ENCODE data around the gene CDKAL1. TPM values are rescaled to one million over a fixed set of nuclear protein-coding genes. Genes with fewer than 3 reads are reported as not detected.

Gene CDKAL1
- total and polyA plus RNA-seq, 9 of the 15 experiments (the other 6 are each of a cell fraction or from before 2014, with no cell fraction given): 11.2 to 36.3 (median 20.1) TPM

GRCh38 chr6:20876036-20876435 is 341.8 kb downstream of the CDKAL1 start (continued):
- no peak for TF ChIP-seq STAT6 (CRISPR knock-in tag; IDR thresholded peaks at IDR 0.05)
- TF ChIP-seq THRAP3 (IDR thresholded peaks at IDR 0.05; ENCODE audit: borderline replicate concordance): no peak
- TF ChIP-seq ZNF274 (IDR thresholded peaks at IDR 0.05; ENCODE audit: borderline replicate concordance, low read depth, low read length): no peak
- no peak for TF ChIP-seq ZNF232 (CRISPR knock-in tag; IDR thresholded peaks at IDR 0.05)

GRCh38 chr6:20876561-20876960 is 342.3 kb downstream of the CDKAL1 start:
- intact Hi-C loops (cut with micrococcal nuclease) (loop anchor here (10.0 kb wide), 1 partner anchor 718 kb away; the partner anchor contains the start of gene SOX4), in situ Hi-C loops (cut with MboI) (no loop called here)
- Histone ChIP-seq H3K79me2 (ENCODE audit: control insufficient read depth, insufficient read depth, low read length) (no peaks in the 10 kb centered on the region), H3K9me1 (ENCODE audit: control insufficient read depth, insufficient read depth, low read length) (no peaks in the 10 kb centered on the region), H3K36me3 (ENCODE audit: control insufficient read depth, insufficient read depth, low read length) (no peaks in the 10 kb centered on the region; the same call in 2 of the 3 replicates), H3K4me2 (ENCODE audit: insufficient read depth, low read length) (no peak overlapping the region), H4K20me1 (replicated peaks; ENCODE audit: control insufficient read depth, insufficient read depth, low read length) (no peaks in the 10 kb centered on the region), H3K4me1 (replicated peaks in 1 of 2; ENCODE audit: control insufficient read depth in 2 of 2, insufficient read depth in 2 of 2, low read length in 2 of 2) (no peaks in the 10 kb centered on the region; a peak in 1 of 5 replicates), H3K9me3 (replicated peaks; ENCODE audit: control insufficient read depth, insufficient read depth, low read depth, low read length) (no peaks in the 10 kb centered on the region), H3K4me3 (no peak overlapping the region), H3K27ac (ENCODE audit: extremely low read depth, low read depth, low read length) (no peak overlapping the region), H3K27me3 (ENCODE audit: control insufficient read depth in 2 of 2, insufficient read depth in 2 of 2, low read length in 2 of 2) (no peaks in the 10 kb centered on the region), H3K9ac (ENCODE audit: insufficient read depth in 1 of 2, low read depth in 2 of 2, low read length in 2 of 2) (no peak overlapping the region), H2AFZ (ENCODE audit: low read depth, low read length) (no peak overlapping the region)
- no peak for TF ChIP-seq RBM34 (IDR thresholded peaks at IDR 0.05; ENCODE audit: borderline replicate concordance, insufficient read depth, low read length)
- no peak for TF ChIP-seq FOXA1 (IDR thresholded peaks at IDR 0.05; ENCODE audit: borderline replicate concordance)
- no peak for TF ChIP-seq SFPQ (IDR thresholded peaks at IDR 0.05; ENCODE audit: low read depth, low read length)
- no peak for TF ChIP-seq ZNF696 (CRISPR knock-in tag; conservative IDR thresholded peaks at IDR 0.05)
- TF ChIP-seq GATAD2A (IDR thresholded peaks at IDR 0.05): no peak
- TF ChIP-seq ZNF324 (CRISPR knock-in tag; IDR thresholded peaks at IDR 0.05): no peak
- no peak for TF ChIP-seq THRA (IDR thresholded peaks at IDR 0.05)
- CTCF ChIA-PET (ENCODE audit: low intra/inter-chr PET ratio): no interaction called here
- ATAC-seq: no peak
- no peak for FAIRE-seq
- BruUV-seq (replicated peaks): no TSS peak
- DNase-seq (ENCODE audit: extremely low read depth in 1 of 4, low spot score in 3 of 4): no peak
- POLR2A ChIA-PET: no interaction called here
- WGBS (ENCODE audit: insufficient coverage, low coverage, missing lambda C conversion rate): 65% methylated on average over 2 of the region's 2 CpGs

Data from K562 (cell line).